HL-60 (cell line): ENCODE results near the gene SVIL.

ENCODE experiments used
- CTCF ChIP-seq: IDR thresholded peaks from one replicate; pipeline ENCODE4 v1.5.1; 2011; ENCODE audit warnings: low read length, control low read depth, inconsistent platforms; ENCODE audit not compliant: insufficient read depth
- GABPA ChIP-seq: IDR thresholded peaks from 2 replicates; pipeline ENCODE4 v1.6.1; 2012; ENCODE audit warnings: low read depth

DNA sequence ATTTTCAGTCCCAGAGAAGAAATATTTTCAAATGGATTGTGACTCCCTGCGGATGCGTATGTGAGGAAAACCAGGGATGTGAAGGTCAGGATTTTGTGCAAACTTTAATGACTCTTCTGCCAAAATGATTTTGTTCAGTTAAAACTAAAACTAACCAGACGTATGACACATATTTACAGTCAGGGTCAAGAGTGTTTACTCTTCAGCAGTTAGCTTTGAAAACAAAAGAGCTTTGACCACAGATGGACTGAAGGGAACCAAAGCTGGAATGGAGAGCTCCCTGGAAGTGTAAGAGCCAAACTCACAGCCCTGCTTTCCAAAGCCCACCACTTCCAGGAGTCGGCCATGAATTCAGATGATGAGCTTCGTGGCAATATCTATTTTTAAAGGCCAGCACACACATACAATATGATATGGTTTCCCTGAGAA lies 15.5 kb downstream of the SVIL start:
- TF ChIP-seq CTCF: no peak
- no peak for TF ChIP-seq GABPA
